Right lobe of liver (tissue), 4 donors: ENCODE data around the gene BTNL2.

ENCODE experiments used
- CTCF ChIP-seq, 4 donors: fragments of 200-600 bp in 3 of 4; fragments of 450-650 bp in 1 of 4; IDR thresholded peaks; one replicate each; pipeline versions ENCODE4 v1.5.1 to v1.8.0; 2016 to 2022; ENCODE audit warnings: antibody characterized with exemption in 4 of 4, mild to moderate bottlenecking in 2 of 4
- POLR2A ChIP-seq: fragments of 450-650 bp; IDR thresholded peaks from one replicate; pipeline ENCODE4 v1.6.1; 2017; ENCODE audit warnings: antibody characterized with exemption, mild to moderate bottlenecking
- donor health status: DM: no; HTN: no; CAD: no.
- donor health status: DM: no; HTN: no; CAD: no.
- donor health status: DM: no; HTN: yes; CAD: no.

DNA sequence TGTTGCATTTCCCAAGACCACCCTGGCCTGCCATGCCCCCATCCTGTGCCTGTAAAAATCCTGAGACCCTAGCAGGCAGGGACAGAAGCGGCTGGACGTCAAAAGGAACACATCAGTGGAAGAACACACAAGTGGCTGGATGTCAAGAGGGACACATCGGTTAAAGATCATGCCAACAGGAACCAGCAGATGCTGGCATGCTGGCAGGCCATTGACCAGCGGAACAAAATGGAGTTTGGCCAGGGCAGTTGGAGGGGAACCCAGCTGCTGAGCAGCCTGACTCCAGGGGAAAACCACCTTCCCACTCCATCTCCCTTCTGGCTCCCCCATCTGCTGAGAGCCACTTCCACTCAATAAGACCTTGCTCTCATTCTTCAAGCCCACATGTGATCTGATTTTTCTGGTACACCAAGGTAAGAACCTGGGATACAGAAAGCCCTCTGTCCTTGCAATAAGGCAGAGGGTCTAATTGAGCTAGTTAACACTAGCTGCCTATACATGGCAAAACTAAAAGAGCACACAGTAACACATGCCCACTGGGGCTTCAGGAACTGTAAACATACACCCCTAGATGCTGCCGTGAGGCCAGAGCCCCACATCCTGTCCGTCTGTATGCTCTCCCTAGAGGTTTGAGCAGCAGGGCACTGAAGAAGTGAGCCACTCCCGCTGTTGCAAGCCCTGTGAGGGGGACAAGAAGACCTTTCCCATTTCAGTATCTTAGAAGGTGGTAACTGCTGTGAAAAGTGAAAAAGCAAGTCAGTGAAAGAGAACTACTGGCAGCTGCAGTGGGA lies 31.0 kb downstream of the BTNL2 start:
- no peak for TF ChIP-seq CTCF (IDR thresholded peaks at IDR 0.05)
- no peak for TF ChIP-seq POLR2A
